IgD-negative memory B cell (primary cell): ENCODE measurements around the gene HMBS. TPM values are rescaled to one million over a fixed set of nuclear protein-coding genes. Genes with fewer than 3 reads are reported as not detected.

ENCODE experiments used
- H3K27ac Mint-ChIP-seq, 3 donors: one replicate each; pipeline ENCODE4 v1.8.0; 2020 to 2022; ENCODE audit warnings: mild to moderate bottlenecking in 3 of 3, mixed read lengths in 3 of 3, moderate library complexity in 1 of 3
- H3K27me3 Mint-ChIP-seq: one replicate; pipeline ENCODE4 v1.8.0; 2021; ENCODE audit warnings: mixed read lengths
- H3K36me3 Mint-ChIP-seq: one replicate; pipeline ENCODE4 v1.8.0; 2020; ENCODE audit warnings: mild to moderate bottlenecking, mixed read lengths
- H3K4me1 Mint-ChIP-seq, 3 donors: one replicate each; pipeline ENCODE4 v1.8.0; 2020 to 2022; ENCODE audit warnings: mixed read lengths in 3 of 3, mild to moderate bottlenecking in 1 of 3
- H3K4me3 Mint-ChIP-seq, 4 donors: one replicate each; pipeline ENCODE4 v1.8.0; 2020 to 2022; ENCODE audit warnings: mild to moderate bottlenecking in 4 of 4, mixed read lengths in 4 of 4, moderate library complexity in 3 of 4
- H3K9me3 Mint-ChIP-seq, 3 donors: one replicate each; pipeline ENCODE4 v1.8.0; 2020 to 2021; ENCODE audit warnings: mixed read lengths in 3 of 3, mild to moderate bottlenecking in 1 of 3
- polyA plus RNA-seq: library from polyadenylated mRNA; unstranded; fragments of 300-500 nt; fragmentation: Illumina TruSeq; gene quantifications from one replicate; pipeline ENCODE4 v1.2.3, GENCODE V29; 2021

HMBS gene
- polyA plus RNA-seq, 1 donor from 2014 or later, result 24.8 TPM

DNA sequence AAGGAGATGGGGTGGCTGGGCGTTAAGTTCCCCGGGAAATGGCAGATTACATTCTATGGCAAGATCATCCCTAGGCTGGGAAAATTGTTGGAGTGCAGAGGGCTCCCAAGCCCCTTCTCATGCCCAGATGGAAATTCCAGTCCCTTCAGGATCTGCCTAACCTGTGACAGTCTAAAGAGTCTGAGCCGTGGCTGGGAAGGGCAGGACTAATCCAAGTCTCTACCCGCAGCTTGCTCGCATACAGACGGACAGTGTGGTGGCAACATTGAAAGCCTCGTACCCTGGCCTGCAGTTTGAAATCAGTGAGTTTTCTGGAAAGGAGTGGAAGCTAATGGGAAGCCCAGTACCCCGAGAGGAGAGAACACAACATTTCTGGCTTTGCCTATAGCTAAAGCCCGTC is 3.7 kb downstream of the HMBS start:
- Mint-ChIP-seq H3K36me3 (no peaks in the 10 kb centered on the region), H3K4me1 (peaks cover 20 to 25% (median 20%) of the 10 kb centered on the region in 3 donors), H3K27ac (peak overlapping the region in 1 of 3 donors; percentile 61), H3K27me3 (no peaks in the 10 kb centered on the region), H3K4me3 (peak overlapping the region in 1 of 4 donors; percentile 54), H3K9me3 (no peaks in the 10 kb centered on the region)

- Mint-ChIP-seq H3K27me3 (no peaks in the 10 kb centered on the region), H3K36me3 (no peaks in the 10 kb centered on the region), H3K4me3 (peak overlapping the region in 1 of 4 donors; percentile 44), H3K27ac (peak overlapping the region in 1 of 3 donors; percentile 61), H3K4me1 (peaks cover 25 to 27% (median 26%) of the 10 kb centered on the region in 3 donors), H3K9me3 (no peaks in the 10 kb centered on the region)
These were observed 4.6 kb downstream of the HMBS start for GRCh38 chr11:119089319-119089718.

- H3K36me3 Mint-ChIP-seq, result no peaks in the 10 kb centered on the region
- peaks cover 2% of the 10 kb centered on the region for H3K27me3 Mint-ChIP-seq
- peak overlapping the region in 1 of 4 donors; percentile 35 for H3K4me3 Mint-ChIP-seq
- H3K4me1 Mint-ChIP-seq, result peaks cover 15 to 22% (median 18%) of the 10 kb centered on the region in 3 donors
- H3K27ac Mint-ChIP-seq, result no peak overlapping the region
- H3K9me3 Mint-ChIP-seq, result no peaks in the 10 kb centered on the region
These were observed 6.5 kb downstream of the HMBS start for GRCh38 chr11:119091178-119091577.

- H3K4me3 Mint-ChIP-seq, result peak overlapping the region in 1 of 4 donors; percentile 81
These were observed 7.5 kb downstream of the HMBS start for GRCh38 chr11:119091966-119092879.

DNA sequence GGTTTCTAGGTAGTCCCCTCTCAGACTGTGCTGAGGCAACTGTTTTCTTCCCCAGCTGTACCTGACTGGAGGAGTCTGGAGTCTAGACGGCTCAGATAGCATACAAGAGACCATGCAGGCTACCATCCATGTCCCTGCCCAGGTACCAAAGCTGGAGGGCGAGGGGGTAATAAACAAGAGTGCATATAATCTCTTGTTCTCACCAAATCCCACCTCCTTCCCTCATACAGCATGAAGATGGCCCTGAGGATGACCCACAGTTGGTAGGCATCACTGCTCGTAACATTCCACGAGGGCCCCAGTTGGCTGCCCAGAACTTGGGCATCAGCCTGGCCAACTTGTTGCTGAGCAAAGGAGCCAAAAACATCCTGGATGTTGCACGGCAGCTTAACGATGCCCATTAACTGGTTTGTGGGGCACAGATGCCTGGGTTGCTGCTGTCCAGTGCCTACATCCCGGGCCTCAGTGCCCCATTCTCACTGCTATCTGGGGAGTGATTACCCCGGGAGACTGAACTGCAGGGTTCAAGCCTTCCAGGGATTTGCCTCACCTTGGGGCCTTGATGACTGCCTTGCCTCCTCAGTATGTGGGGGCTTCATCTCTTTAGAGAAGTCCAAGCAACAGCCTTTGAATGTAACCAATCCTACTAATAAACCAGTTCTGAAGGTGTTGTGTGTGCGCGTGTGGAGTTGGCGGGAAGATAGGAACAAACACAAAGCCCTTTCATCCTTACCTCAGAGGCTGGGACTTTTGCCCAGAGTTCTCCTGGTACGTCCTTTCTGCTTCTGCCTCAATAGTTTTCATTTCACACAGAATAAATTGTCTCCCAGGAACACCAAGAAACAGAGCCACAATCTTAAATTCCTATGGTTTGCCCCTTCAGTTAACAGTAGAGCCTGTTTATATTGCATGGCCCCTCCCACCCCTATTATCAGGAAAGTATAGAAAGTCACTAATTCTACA is 8.5 kb downstream of the HMBS start:
- Mint-ChIP-seq H3K27ac (peak overlapping the region in 2 of 3 donors; percentile 88 to 96), H3K27me3 (peaks cover 2% of the 10 kb centered on the region), H3K9me3 (no peaks in the 10 kb centered on the region), H3K4me3 (peak overlapping the region; percentile 81 to 96 (median 94)), H3K36me3 (no peaks in the 10 kb centered on the region), H3K4me1 (peaks cover 19 to 28% (median 27%) of the 10 kb centered on the region in 3 donors)

More at GRCh38 chr11:119091966-119092879, 7.5 kb downstream of the HMBS start:
- H3K36me3 Mint-ChIP-seq, result no peaks in the 10 kb centered on the region
- peaks cover 19 to 26% (median 23%) of the 10 kb centered on the region in 3 donors for H3K4me1 Mint-ChIP-seq
- no peaks in the 10 kb centered on the region for H3K9me3 Mint-ChIP-seq
- H3K27me3 Mint-ChIP-seq, result peaks cover 2% of the 10 kb centered on the region
- peak overlapping the region in 1 of 3 donors; percentile 88 for H3K27ac Mint-ChIP-seq

- Mint-ChIP-seq H3K9me3 (no peaks in the 10 kb centered on the region), H3K36me3 (no peaks in the 10 kb centered on the region), H3K4me1 (peaks cover 24 to 30% (median 28%) of the 10 kb centered on the region in 3 donors), H3K27me3 (peaks cover 2% of the 10 kb centered on the region), H3K4me3 (peak overlapping the region; percentile 81 to 97 (median 95)), H3K27ac (peak overlapping the region; percentile 88 to 97 (median 96))
These were observed 9.5 kb downstream of the HMBS start for GRCh38 chr11:119093942-119094815.

- peaks cover 2% of the 10 kb centered on the region for H3K27me3 Mint-ChIP-seq
- no peaks in the 10 kb centered on the region for H3K36me3 Mint-ChIP-seq
- peaks cover 24 to 31% (median 28%) of the 10 kb centered on the region in 3 donors for H3K4me1 Mint-ChIP-seq
- H3K27ac Mint-ChIP-seq, result peak overlapping the region; percentile 88 to 97 (median 96)
- peak overlapping the region; percentile 81 to 97 (median 95) for H3K4me3 Mint-ChIP-seq
- H3K9me3 Mint-ChIP-seq, result no peaks in the 10 kb centered on the region
These were observed 10.1 kb downstream of the HMBS start for GRCh38 chr11:119094816-119095065.

GRCh38 chr11:119095066-119095880 is 10.6 kb downstream of the HMBS start:
- peaks cover 28 to 33% (median 29%) of the 10 kb centered on the region in 3 donors for H3K4me1 Mint-ChIP-seq

DNA sequence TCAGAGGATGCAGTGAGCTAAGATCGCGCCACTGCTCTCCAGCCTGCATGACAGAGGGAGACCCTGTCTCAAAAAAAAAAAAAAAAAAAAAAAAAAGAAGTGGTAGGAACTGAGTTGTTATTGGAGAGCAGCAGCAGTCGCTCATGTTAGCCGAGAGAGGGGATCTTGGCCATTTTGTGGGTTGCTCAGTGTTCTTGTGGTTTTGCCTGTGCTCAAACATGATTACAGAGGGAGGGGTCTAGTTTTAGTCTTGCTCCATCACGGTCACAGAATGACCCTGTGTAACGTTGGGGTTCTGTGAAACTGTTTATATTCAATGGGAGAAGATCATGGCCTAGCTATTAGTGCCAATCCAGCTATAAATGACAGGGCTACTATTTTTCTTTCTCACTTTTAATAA is 15.0 kb downstream of the HMBS start:
- peaks cover 2% of the 10 kb centered on the region for H3K36me3 Mint-ChIP-seq
- H3K4me1 Mint-ChIP-seq, result peaks cover 22 to 44% (median 35%) of the 10 kb centered on the region in 3 donors
- H3K27me3 Mint-ChIP-seq, result peaks cover 2% of the 10 kb centered on the region
- H3K9me3 Mint-ChIP-seq, result no peaks in the 10 kb centered on the region
- peak overlapping the region; percentile 92 to 99 (median 96) for H3K4me3 Mint-ChIP-seq
- peak overlapping the region in 1 of 3 donors; percentile 93 for H3K27ac Mint-ChIP-seq

More at GRCh38 chr11:119095066-119095880, 10.6 kb downstream of the HMBS start:
- H3K4me3 Mint-ChIP-seq, result peak overlapping the region; percentile 81 to 97 (median 95)
- peak overlapping the region; percentile 88 to 97 (median 96) for H3K27ac Mint-ChIP-seq
- no peaks in the 10 kb centered on the region for H3K9me3 Mint-ChIP-seq
- peaks cover 2% of the 10 kb centered on the region for H3K27me3 Mint-ChIP-seq
- no peaks in the 10 kb centered on the region for H3K36me3 Mint-ChIP-seq

- Mint-ChIP-seq H3K4me1 (peaks cover 21 to 45% (median 34%) of the 10 kb centered on the region in 3 donors), H3K4me3 (peak overlapping the region; percentile 92 to 99 (median 96)), H3K27ac (peak overlapping the region in 2 of 3 donors; percentile 46 to 93), H3K9me3 (no peaks in the 10 kb centered on the region), H3K27me3 (peaks cover 1% of the 10 kb centered on the region), H3K36me3 (peaks cover 2% of the 10 kb centered on the region)
These were observed 15.7 kb downstream of the HMBS start for GRCh38 chr11:119100246-119100970.

DNA sequence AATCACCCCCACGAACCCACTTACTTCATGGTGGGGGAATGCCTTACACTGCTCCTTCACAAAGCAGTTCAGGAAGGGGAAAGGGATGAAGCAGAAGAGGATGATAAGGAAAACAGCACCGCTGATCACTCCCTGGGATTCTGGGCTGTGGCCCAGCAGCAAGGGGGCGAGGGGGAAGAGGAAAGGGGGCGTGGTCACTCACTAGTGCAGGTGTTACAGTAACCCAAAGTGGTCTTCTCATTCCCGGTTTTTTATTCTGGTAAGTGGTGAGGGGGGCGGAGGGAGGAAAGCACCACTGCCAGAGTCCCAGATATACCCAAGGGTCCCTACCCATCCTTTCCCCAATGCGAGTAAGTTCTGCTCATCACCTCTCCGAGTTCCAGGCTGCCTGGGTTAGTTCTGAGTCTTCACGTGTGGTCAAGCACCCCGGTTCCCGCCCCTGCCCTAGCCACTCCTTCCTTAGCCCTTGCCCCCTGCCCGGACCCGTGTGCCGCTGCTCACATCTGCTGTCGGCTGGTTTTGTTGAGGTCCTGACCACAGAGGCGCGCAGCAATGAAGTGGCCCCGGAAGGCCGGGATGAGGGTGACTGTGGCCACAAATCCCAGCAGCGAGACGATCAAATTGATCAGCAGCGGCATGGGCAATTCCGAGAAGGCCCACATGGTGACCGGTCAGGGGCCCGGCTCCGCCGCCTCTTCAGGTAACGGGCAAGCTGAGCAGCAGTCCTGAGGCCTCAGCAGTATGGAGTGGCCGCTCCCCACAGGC is 16.5 kb downstream of the HMBS start:
- peak overlapping the region; percentile 92 to 99 (median 96) for H3K4me3 Mint-ChIP-seq
- H3K27me3 Mint-ChIP-seq, result no peaks in the 10 kb centered on the region
- H3K36me3 Mint-ChIP-seq, result peaks cover 2% of the 10 kb centered on the region
- H3K9me3 Mint-ChIP-seq, result no peaks in the 10 kb centered on the region
- peaks cover 19 to 41% (median 34%) of the 10 kb centered on the region in 3 donors for H3K4me1 Mint-ChIP-seq
- peak overlapping the region; percentile 93 to 99 (median 99) for H3K27ac Mint-ChIP-seq

DNA sequence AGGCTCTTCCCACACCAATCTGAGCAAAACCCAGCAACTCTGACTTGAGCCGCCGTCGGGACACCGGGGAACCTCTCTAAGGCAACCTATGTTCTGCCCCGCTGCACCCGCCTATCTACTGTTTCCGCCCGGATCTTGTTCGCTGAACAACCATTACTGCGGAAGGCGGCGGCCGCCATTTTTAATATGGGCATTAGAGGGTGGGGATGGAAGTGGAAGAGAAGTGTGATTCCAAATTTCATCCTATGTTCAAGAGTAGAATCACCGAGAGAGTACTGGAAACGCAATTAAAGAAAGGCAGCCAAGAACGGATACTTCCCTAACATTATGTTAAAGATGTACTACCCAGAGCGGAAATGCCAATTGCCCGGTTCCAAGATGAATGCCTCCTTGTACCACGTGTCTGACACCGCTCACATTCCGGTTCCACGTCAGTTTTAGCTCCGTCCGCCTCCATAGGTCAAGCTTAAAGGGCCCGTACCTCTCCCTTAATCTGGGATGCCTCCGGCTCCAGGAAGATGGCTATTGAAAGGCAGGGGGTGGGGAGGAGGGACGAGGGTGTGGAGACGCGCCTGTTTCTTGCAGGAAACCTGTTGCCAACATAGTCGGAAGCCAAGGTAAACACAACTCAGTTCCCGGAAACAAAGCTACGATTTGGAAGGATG is 17.2 kb downstream of the HMBS start, which contains the start of gene DPAGT1:
DPAGT1 (minus strand) TSS at position 95 of the 665 bp plus-strand sequence. CDS start 198 bp downstream, outside the sequence.
- no peaks in the 10 kb centered on the region for H3K27me3 Mint-ChIP-seq
- H3K9me3 Mint-ChIP-seq, result no peaks in the 10 kb centered on the region
- H3K4me1 Mint-ChIP-seq, result peaks cover 12 to 43% (median 38%) of the 10 kb centered on the region in 3 donors
- peak within 1 kb of the TSS; percentile 92 to 99 (median 96) for H3K4me3 Mint-ChIP-seq
- H3K36me3 Mint-ChIP-seq, result peaks cover 2% of the 10 kb centered on the region
- peak within 1 kb of the TSS; percentile 93 to 99 (median 99) for H3K27ac Mint-ChIP-seq
